GM18868 (cell line): Measurements from ENCODE around the gene KCNA2.

Source experiments
- ATAC-seq: cut with Tn5 transposase; IDR thresholded peaks from one replicate; pipeline ENCODE4 v1.9.1; 2021; ENCODE audit warnings: mild to moderate bottlenecking, moderate library complexity; ENCODE audit not compliant: unreplicated experiment

The KCNA2 gene

DNA sequence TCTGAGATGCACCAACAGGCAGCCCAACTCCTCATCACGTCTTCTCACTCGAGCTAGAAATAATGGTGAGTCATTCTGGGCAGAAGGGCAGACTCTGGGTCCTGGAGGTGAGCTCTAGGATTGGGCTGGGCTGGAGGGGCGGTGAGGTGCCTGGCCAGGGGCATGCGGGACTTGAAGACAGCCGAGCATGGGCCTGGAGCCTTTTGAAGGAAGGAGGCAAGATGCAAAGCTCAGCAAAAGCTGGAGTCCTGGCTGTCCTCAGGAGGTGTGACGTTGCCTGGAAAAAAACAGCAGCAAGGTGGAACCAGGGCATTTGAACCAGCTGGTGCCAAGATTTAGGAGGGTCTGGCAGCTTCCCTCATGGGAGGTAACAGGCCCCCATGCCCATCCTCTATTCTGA lies 712 bp downstream of the KCNA2 start:
- ATAC-seq: no peak

DNA sequence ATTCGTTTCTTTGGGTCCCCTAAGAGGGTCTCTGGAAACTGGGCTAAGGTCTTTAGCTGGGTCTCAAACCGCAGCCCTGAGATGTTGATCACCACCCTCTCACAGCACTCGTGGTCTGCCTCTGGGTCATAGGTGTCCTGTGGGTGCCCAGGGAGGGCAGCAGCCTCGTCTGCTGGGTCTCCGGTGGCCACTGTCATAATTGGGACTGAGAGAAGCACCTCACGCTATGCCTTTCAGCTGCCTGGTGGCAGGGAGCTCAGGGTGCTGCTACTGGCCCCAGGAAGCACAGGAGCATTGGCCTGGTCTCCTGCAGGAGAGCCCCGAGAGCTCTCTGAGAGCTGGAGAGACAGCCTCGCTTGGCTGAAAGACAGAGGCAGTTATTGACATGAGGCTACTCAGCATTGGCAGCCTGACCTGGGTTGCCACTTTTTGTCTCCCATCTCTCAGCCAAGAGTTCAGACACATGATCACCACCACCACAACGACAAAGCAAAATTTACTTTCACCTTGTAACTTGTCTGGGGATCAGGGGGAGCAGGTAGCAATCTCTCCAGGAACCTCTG lies 1.5 kb downstream of the KCNA2 start:
- no peak for ATAC-seq

DNA sequence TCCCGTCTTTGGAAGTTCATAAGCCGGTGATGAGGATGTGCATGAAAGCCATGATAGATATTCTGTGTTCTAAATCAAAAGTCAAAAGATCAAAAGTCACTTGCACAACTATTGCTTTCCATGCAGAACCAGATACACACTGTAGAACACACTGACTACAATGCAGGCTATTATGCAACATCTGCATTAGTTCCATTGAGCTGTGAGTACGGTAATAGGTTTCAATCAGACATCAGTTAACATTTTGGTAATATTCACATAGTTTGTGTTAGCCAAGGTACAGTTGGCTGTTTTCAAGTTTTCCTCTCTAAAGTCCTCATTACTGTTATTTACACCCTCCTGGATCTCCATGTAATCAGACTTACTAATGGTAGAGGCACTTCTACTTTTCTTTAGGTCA lies 3.1 kb downstream of the KCNA2 start:
- no peak for ATAC-seq

GRCh38 chr1:110602466-110602865 lies 3.7 kb downstream of the KCNA2 start:
- ATAC-seq: no peak

GRCh38 chr1:110601332-110601731 lies 4.8 kb downstream of the KCNA2 start:
- ATAC-seq: no peak

DNA sequence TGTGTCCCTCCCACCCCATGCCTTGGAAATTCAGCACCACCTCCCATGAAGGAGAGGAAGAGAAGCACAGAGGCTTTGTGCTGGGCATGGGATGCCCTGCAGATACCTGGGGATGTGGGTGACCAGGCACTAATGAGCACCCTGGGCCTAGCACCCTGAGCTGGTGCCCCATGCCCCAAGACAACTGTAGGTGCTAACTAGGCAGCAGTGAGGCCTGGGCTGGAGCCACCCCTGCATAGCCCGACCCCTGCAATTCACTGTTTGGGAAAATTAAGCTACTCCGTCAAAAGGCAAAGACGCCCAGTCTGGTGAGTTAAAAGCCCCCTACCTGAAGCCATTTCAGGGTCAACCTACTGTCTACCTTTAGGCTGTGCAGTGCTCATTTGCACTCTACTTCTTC lies 5.4 kb downstream of the KCNA2 start:
- no peak for ATAC-seq

- no peak for ATAC-seq
Measured at GRCh38 chr1:110597966-110598365, 8.2 kb downstream of the KCNA2 start.

- ATAC-seq: no peak
Measured at GRCh38 chr1:110596312-110596711, 9.8 kb downstream of the KCNA2 start.

DNA sequence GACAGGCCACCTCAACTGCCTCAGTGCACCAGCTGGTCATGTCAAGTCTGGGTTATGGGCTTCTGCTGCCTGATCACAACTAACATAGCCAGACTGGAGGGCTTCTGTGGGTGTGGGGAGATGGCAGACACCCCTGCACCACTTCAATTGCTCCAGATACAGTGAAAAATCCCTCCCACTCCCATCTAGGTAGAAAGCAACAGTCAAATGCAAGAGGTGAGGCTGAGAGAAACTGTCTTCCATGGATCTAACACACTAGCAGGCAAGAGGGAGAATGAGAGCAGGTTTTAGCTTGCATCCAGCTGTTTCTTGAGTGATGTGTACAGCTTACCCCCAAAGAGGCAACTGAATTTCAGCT lies 10.8 kb downstream of the KCNA2 start:
- no peak for ATAC-seq

DNA sequence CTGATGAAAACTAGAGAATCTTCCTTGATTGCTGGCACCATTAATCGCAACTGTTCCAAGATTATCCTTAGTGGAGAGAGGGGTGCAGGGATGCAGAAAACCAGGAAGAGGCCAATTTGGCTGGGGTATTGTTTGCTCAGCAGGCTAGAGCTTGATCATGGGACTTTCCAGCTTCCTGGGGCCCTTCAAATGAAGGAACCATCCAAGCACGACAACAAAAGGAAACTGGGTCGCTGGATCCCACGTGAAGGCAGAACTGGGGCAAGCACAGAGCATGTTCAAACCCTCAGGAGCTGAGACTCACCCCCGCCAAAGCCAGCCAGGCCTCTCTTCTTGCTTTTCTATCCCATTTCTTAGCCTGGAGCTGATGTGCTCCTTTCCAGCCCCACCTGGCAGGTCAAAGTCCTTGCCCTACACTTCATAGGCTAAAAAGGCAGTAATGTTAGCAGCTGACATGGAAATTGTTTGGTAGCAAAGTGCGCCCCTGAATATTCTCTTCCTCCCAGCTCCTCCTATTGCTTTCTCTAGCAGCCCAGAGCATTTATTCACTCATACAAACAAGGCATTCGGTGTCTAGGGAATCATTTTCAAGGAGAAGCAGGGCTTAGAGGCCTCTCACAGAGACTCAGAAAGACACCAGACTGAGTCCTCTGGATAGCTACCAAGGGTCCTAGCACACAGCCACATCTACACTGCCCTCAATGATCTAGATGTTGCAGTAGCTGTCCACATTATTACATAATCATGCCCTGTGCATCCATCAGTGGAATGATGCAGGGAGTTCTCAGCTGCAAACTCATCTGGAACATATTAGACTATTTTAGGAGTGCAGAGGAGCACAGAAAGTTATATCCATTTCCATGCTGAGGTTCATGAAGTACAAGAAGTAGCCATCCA lies 11.5 kb downstream of the KCNA2 start:
- no peak for ATAC-seq

DNA sequence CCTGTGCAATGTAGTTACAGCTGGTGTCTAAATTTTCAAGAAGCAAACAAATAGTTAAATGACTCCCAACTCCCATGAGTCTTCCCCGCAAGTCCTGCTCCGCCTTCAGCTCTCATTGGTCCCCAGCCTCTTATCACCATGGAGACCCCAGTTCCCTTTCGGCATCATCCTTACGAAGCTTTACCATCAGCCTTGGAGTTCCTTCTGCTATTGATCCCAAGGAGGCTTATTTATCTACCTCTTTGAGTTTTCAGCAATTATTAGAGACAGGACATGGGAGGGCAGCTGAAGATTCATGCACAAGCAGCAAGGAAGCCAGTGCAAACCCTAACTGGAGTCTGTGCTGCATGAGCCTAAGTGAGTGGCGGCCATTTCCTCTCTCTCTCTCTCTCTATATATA lies 12.3 kb downstream of the KCNA2 start:
- ATAC-seq: no peak

- ATAC-seq: no peak
Measured at GRCh38 chr1:110591956-110592355, 14.2 kb downstream of the KCNA2 start.

GRCh38 chr1:110588991-110589390 lies 17.2 kb downstream of the KCNA2 start:
- ATAC-seq: no peak

DNA sequence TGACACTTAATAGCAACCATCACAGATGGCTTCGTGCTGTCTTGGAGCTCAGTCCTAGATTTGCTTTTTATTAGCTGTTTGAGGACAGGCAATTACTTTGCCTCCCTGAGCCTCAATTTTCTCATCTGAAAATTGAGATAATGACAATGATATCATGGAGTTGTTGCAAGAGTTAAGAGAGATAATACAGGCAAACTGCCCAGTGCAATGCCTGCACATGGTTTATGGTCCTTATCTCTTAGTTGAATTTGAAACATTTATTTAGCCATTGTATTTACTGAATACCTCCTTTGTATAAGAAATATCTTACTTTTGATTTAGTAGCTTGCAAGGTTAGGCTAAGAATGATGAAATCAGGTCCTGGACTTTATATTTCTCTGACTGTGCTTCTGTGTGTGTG lies 17.7 kb downstream of the KCNA2 start:
- ATAC-seq: no peak

DNA sequence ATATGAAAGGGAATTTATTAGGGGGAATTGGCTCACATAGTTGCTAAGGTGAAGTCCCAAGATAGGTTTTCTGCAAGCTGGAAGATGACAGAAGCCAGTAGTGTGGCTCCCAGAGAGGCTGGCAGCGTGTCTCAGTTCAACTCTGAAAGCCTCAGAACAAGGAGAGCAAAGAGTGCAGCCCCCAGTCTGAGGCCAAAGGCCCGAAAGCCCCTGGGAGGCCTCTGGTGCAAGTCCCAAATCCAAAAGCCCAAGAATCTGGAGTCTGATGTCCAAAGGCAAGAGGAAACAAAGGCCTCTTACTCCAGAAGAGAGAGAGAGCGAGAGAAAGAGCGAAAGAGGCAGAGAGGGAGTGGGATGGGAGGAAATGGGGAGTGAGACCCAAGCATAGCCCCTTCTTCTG lies 18.3 kb downstream of the KCNA2 start:
- no peak for ATAC-seq

DNA sequence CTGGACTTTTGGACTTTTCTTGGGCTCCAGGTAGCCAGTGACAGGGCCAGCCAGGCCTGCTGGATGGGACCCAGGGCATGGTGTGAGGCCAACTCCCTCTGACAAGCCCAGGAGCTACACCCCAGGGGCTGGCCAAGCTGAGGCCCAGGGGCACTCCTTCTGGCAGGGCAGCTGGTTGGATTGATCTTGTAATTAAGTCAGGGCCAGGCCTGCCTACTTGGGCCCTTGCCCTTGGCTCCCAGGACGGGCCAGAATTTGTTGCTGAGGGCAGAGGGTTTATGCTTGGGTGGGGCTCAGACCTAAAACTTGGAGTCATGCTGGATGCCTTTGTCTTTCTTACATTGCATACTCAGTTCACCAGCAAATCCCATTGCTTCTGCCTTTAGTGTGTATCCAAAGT lies 20.7 kb downstream of the KCNA2 start:
- no peak for ATAC-seq

DNA sequence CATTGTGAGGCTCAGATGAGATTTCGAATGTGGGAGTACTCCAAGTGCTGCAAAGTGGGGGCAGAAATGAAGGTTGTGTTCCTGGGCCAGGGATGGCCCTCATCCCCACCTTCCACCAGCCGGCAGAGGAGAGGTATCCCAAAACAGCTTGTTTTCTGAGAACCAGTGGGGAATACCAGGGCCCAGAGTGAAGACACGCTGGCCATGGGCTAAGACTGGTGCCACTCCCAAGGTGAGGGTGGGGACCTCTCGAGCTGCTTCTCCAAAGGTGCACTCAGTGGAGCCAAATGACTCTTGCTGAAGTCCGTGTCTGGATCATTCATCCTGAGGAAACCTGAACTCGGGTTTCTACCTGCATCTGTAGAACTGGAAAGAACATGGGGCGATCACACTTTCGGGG lies 22.1 kb downstream of the KCNA2 start:
- ATAC-seq: no peak

DNA sequence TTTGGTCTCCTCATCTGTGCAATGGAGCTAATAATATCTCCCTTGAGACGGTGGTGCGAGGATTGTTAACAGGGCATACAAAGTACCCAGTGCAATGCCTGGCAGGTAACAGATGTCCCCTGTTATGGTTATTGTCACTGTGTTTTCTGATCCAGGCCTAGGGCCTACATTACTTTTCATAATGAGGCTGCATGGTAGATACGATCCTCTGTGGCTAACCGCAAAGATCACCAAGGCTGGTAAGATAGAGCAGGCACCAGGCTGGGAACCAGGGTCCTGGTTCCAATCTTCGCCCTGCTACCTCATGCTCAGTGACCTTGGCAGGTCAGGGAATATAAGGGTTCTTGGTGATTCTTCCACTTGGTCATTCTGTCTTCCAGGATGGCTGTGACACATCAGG lies 22.7 kb downstream of the KCNA2 start:
- no peak for ATAC-seq

- ATAC-seq: no peak
Measured at GRCh38 chr1:110582378-110582777, 23.8 kb downstream of the KCNA2 start.

DNA sequence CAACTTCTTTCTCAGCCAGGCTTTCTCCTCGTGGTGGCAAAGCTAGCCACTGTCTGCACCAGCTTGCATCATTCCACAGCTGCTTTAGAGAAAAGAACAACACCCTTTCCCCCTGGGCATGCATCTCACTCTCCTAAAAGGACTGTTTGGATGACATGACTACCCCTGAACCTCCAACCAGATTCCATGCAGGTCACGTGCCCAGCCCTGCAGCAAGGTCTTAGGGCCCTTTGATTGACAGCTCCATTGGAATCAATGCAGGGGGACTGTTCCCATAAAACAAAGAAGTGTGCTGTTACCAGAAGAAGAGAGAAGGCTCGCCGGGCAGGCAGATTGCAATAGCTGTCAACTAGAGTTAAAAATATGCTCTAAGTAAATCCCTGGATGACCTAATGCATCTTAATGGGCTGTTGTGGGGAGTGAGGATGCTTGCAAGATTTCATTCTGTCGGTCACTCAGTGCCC lies 24.4 kb downstream of the KCNA2 start:
- no peak for ATAC-seq

DNA sequence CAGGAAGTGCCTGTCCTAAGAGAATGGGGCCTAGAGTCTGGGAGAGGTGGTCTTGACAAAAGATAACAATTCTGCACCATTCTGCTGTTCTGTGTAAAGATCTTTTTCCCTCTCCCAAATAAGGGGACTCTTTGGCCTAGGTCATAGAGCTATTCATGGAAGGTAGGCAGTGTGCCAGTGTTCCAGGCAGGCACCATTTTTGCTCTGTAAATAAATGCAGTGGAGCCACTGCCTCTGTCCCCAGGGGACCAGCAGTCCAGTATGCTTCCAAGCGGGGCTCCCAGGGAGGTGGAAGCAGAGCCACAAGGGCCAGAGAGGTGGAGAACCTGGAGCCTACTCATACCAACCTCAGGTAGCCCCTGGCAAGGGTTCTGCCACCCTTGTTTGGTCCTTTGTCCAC lies 25.9 kb downstream of the KCNA2 start:
- no peak for ATAC-seq

DNA sequence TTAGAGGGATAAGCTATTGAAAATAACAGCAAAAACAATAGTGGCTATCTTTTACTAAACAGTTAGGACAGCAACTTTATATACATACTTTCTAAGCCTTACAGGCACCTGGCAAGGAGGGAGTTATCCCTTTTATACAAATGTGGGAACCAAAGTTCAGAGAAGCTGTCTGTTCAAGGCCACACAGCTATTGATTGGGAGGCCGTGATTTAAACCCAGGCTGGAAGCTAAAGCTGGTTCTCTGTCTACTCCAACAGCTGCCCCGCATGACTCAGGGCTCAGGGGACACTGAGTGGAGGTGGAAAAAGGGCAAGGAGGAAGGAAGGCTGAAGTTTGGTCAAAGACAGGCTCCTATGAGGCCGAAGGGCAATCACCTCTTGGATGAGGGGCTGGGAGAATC lies 26.7 kb downstream of the KCNA2 start:
- ATAC-seq: no peak

DNA sequence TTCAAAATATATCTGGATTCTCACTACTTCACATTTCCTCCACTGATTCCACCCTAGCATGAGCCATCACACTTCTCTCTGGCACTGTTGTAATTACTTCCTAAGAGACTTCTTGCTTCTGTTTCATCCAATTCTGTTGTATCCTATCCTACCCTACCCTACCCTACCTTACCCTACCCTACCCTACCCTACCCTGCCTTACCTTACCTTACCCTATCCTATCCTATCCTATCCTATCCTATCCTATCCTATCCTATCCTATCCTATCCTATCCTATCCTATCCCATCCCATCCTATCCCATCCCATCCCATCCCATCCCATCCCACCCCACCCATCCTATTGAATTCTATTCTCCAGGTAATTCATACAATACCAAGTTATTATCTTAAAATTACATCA lies 29.7 kb downstream of the KCNA2 start:
- ATAC-seq: no peak
